Panc1 (cell line): ENCODE results near the gene SLC44A1.

Experiments
- TCF7L2 ChIP-seq: IDR thresholded peaks from 2 replicates; pipeline ENCODE4 v1.6.1; 2011; ENCODE audit warnings: mild to moderate bottlenecking, low read depth, low read length, inconsistent platforms
- TF ChIP-seq, protein P1 (sequence below): fragments of 450-650 bp; IDR thresholded peaks from 2 replicates; pipeline ENCODE4 v1.5.1; 2017; ENCODE audit warnings: mild to moderate bottlenecking
- TF ChIP-seq, protein P2 (sequence below), 2 experiments: IDR thresholded peaks; 2 replicates each; pipeline ENCODE4 v1.6.1; 2011 to 2012; ENCODE audit warnings: low read depth in 2 of 2, control low read depth in 1 of 2, low read length in 1 of 2, mild to moderate bottlenecking in 1 of 2, moderate library complexity in 1 of 2; ENCODE audit not compliant: insufficient read depth in 1 of 2

DNA sequence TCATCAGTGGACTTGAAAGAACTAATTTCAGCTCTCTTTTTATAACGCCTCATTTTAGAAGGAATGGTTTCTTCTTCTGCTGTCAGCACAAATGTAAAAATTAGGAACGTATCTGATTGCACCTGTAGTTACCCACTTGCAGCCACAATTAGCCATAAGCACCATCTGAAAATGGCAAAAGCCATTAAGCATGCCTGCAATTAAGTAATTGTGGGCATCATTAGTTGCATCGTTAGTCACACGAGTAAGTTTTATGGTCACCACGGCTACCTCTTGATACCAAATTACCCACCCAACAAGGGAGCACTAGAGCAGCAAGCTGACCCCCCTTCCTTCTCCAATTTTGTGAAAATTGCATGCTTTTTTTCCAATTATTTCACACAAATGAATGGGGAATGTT, 25.8 kb upstream of the SLC44A1 start:
- TF ChIP-seq, protein P1, sequence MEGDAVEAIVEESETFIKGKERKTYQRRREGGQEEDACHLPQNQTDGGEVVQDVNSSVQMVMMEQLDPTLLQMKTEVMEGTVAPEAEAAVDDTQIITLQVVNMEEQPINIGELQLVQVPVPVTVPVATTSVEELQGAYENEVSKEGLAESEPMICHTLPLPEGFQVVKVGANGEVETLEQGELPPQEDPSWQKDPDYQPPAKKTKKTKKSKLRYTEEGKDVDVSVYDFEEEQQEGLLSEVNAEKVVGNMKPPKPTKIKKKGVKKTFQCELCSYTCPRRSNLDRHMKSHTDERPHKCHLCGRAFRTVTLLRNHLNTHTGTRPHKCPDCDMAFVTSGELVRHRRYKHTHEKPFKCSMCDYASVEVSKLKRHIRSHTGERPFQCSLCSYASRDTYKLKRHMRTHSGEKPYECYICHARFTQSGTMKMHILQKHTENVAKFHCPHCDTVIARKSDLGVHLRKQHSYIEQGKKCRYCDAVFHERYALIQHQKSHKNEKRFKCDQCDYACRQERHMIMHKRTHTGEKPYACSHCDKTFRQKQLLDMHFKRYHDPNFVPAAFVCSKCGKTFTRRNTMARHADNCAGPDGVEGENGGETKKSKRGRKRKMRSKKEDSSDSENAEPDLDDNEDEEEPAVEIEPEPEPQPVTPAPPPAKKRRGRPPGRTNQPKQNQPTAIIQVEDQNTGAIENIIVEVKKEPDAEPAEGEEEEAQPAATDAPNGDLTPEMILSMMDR: no peak
- TF ChIP-seq, protein P2, sequence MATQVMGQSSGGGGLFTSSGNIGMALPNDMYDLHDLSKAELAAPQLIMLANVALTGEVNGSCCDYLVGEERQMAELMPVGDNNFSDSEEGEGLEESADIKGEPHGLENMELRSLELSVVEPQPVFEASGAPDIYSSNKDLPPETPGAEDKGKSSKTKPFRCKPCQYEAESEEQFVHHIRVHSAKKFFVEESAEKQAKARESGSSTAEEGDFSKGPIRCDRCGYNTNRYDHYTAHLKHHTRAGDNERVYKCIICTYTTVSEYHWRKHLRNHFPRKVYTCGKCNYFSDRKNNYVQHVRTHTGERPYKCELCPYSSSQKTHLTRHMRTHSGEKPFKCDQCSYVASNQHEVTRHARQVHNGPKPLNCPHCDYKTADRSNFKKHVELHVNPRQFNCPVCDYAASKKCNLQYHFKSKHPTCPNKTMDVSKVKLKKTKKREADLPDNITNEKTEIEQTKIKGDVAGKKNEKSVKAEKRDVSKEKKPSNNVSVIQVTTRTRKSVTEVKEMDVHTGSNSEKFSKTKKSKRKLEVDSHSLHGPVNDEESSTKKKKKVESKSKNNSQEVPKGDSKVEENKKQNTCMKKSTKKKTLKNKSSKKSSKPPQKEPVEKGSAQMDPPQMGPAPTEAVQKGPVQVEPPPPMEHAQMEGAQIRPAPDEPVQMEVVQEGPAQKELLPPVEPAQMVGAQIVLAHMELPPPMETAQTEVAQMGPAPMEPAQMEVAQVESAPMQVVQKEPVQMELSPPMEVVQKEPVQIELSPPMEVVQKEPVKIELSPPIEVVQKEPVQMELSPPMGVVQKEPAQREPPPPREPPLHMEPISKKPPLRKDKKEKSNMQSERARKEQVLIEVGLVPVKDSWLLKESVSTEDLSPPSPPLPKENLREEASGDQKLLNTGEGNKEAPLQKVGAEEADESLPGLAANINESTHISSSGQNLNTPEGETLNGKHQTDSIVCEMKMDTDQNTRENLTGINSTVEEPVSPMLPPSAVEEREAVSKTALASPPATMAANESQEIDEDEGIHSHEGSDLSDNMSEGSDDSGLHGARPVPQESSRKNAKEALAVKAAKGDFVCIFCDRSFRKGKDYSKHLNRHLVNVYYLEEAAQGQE (IDR thresholded peaks at IDR 0.05; ENCODE audit: insufficient read depth in 1 of 2, low read depth in 2 of 2, low read length in 1 of 2): no peak
- no peak for TF ChIP-seq TCF7L2
